GM18951 (cell line): ENCODE results near the gene MED25.

Experiments used
- POLR2A ChIP-seq: IDR thresholded peaks from 4 replicates; pipeline ENCODE4 v1.6.1; 2011; ENCODE audit warnings: mild to moderate bottlenecking; ENCODE audit not compliant: insufficient read length, insufficient read depth; ENCODE audit errors: extremely low read depth
- in situ Hi-C: fragments of 300-500 bp; cut with MboI; formaldehyde crosslinking; loops from one replicate; pipeline ENCODE4 v1.12.0; 2022; ENCODE audit warnings: low sequenced_read_pairs, mixed read lengths, inconsistent platforms; ENCODE audit not compliant: unreplicated experiment

The MED25 gene

DNA sequence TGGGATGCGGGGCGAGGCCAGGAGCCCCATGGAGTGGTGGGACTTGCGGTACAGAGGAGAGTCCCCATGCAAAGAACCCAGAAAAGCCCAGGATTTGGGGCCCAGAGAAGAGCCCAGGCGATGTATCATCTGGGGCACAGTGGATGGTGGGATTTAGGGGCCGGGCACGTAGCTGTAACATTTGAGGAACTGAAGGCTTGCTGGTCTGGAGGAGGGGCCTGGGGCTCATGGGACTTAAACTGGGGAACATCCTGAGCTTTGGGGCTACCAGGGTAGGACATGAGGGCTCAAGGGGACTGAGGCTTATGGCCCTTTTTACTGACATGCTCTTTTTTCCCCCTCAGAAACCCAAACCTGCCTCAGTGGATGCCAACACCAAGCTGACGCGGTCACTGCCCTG, 13.5 kb downstream of the MED25 start:
- in situ Hi-C loops, result no loop called here
- TF ChIP-seq POLR2A, result no peak

DNA sequence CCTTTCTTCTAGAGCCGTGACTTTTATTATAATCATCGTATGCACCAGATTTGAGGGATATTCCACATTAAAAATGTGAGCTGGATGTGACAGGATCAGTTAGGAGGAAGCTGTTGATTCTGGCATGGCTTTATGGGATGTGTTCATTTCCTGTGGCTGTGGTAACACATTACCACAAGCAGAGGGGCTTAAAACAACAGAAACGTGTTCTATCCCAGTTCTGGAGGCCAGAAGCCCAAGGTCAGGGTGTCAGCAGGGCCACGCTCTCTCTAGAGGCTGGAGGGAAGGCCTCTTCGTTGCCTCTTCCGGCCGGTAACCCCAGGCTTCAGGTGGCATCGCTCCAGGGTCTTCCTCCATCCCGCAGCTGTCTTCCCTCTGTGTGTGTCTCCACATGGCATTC, 14.5 kb downstream of the MED25 start:
- in situ Hi-C loops, result no loop called here
- TF ChIP-seq POLR2A, result no peak

DNA sequence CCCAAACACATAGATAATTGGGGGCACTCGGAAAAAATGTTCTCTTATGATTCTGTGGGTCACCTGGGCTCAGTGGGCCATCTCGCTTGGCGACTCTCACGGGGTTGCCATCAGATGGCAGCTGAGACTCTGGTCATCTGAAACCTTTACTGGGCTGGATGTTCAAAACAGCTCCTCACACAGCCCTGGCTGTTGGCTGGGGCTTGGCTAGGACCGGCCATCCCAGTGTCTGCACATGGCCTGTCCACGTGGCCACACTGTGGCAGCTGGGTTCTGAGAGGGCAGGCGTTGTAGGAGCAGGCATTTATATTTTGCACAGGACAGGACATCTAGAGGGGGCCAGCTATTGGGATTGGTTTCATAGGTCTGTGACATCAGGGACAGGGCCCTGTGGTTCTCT, 15.5 kb downstream of the MED25 start:
- TF ChIP-seq POLR2A, result no peak
- in situ Hi-C loops, result no loop called here

DNA sequence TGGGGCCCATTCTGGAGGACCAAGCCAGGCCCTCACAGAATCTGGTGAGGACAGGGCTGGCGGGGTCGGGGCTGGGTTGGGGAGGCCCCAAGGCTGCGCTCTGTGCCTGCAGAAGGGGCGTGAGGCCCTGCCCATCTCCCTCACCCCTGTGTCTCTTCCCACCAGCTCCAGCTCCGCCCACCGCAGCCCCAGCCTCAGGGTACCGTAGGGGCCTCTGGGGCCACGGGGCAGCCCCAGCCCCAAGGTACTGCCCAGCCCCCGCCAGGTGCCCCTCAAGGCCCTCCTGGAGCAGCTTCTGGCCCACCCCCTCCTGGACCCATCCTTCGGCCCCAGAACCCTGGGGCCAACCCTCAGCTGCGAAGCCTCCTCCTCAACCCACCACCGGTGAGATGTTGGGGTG, 17.5 kb downstream of the MED25 start:
- no peak for TF ChIP-seq POLR2A

DNA sequence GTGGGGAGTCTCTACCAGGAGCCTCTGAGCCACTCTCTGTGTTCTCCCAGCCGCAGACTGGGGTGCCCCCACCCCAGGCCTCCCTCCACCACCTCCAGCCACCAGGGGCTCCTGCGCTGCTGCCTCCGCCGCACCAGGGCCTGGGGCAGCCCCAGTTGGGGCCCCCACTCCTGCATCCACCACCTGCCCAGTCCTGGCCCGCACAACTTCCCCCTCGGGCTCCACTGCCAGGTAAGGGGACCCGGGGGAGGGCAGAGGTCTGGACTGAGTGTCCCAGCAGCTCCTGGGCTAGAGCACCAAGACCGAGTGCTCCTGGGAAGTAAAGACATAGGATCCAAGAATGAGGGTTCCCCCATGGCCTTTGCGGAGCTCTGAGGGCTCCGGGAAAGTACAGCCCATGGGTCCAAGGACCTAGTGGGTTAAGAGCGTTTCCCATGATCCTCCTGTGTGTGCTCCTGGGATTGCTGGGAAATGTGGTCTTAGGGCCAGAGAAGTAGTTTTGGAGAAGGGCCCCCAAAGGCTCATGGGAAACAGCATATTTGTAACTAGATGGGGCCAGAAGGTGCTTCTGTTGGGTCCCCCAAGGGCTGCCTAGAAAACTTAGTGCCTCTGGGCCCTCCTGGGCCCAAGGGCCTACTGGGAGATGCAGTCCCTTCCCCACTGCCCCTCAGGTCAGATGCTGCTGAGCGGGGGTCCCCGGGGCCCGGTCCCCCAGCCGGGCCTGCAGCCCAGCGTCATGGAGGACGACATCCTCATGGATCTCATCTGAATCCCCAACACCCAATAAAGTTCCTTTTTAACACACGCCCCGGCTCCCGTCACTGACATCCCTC, 18.3 kb downstream of the MED25 start:
- in situ Hi-C loops, result no loop called here
- no peak for TF ChIP-seq POLR2A

More for the DNA sequence above, 17.5 kb downstream of the MED25 start:
- in situ Hi-C loops, result no loop called here

DNA sequence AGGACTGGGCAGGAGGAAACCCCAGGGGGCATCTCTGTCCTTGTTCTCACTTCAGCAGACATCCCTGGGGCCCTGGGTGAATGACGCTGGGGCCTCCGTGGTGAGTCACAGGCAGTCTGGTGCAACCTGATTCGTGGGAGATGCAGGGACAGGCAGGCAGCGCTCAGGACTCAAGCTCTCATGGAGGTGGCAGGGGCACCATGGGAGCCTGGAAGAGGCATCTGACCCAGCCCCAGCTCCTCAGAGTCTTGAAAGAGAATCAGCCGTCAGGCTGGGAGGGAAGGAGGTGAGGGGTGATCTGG, 18.9 kb downstream of the MED25 start:
- TF ChIP-seq POLR2A, result no peak
- in situ Hi-C loops, result no loop called here

DNA sequence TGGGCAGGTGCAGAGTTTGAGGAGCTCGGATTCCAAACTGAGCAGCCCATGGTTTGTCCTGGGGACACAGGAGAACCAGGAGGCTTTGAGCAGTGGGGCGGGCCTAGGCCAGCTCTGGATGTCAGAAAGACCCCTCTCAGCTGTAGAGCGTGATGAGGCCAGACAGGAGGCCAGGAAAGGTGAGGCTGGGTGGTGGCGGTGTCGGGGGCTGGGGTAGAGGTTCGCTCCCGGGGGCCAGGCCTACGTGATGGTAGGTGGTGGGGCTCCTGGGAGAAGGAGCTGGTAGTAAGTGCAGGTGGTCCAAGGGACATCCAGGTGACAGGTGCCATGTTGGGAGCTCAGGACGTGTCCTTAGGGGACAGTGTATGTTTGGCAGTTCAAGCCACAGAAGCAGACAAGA, 19.3 kb downstream of the MED25 start:
- in situ Hi-C loops, result no loop called here
- TF ChIP-seq POLR2A, result no peak

DNA sequence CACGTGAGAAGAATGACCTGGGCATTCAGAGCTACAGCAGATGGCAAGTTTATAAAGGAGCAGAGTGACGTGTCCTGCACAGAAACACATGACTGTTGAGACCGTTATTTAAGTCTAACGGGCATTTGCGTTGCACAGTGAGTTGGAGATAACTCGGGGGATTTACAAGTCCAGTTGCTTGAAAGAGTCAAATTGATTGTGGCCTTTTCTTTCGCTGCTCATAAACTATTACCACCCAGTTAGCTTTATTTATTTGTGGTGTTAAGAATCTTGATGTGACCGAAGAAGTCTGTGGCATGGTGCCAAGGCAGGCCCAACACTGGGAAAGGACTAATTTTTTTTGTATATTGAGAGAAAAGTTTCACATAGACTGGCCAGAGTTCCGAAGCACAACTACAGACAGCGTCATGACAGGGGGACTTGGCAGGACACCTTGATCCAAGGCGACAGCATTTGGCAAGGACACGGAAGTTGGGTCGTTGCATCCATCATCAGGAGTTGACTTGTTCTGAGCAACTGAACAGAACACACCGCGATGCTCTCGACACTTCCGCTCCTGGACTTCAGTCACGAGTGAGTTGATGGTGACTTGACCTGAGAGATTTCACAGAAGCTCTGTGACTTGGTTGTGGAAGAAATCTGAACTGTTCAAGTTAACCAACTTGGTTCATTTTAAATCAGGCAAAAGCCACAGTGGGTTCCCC, 20.9 kb downstream of the MED25 start:
- TF ChIP-seq POLR2A, result no peak
- in situ Hi-C loops, result no loop called here

DNA sequence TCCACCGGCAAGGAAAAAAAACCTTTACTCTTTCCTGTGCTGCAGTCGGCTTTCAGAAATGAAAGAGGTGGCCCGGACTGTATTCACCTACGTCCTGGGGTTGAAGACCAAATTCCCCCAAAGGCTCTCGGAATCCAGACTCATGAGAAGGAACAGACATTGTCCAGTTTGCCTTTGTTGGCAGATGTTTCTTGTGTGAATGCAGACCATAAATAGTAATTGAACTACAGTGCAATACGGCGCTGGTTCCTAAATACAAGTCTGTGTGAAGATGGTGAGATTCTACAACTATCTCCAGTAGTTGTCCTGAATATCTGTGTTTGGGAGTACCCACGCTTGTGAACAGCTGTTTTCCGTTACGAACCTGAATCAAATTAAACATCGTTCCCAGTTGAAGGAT, 21.6 kb downstream of the MED25 start:
- TF ChIP-seq POLR2A, result no peak
- in situ Hi-C loops, result no loop called here

DNA sequence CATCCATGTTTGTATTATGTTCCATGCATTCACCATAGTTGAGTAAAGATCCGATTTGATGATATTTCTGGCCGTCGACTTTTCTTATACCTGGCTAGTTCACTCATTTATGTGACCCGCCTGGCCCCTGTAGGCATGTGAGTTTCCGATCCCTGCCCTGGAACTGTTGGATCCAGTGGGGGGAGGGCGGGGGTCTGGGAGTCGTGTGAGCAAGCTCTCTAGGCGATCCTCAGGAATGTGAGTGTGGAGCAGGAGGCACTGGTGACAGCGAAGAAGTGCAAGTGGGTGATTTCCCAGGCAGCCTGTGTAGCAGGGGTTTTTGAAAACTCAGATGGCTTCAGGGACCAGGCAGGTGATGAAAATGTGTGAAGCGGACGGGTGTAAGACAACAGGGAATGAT, 22.2 kb downstream of the MED25 start:
- in situ Hi-C loops, result no loop called here
- no peak for TF ChIP-seq POLR2A

DNA sequence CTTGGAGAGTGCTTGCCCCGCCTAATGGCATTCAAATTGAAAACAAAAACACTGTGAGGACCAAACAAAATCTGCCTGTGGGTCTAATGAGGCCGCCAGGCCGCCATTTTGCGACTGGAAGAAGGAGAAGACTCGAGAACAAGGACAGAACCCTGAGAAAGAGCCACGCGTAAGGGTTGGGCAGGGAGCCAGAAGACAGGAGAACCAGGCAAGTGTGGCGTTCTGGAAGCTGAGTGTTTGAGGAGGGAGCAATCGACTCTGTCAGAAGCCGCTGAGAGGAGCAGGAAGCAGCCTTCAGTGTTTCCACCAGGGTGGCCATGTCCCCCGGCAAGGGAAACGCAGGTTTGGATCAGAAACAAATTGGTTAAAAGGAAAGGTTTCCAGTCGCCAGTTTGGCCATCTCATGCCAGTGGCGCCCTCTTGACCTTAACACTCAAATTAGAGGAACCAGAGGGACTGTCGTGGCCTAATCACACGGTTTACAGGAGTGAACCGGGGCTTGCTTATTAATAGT, 22.7 kb downstream of the MED25 start:
- in situ Hi-C loops, result no loop called here
- TF ChIP-seq POLR2A, result no peak

DNA sequence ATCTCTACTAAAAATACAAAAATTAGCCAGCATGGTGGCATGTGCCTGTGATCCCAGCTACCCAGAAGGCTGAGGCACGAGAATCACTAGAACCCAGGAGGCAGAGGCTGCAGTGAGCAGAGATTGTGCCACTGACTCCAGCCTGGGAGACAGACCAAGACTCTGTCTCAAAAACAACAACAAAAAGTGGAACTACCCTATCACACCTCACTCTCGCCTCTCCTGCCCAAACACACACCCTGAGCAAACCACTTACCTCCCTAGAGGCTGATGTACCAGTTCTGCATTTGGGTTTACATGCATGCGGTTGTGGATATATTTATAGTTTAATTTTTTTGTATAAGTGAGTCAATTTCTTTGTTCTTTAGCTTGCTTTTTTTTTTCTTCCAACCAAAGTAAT, 25.2 kb downstream of the MED25 start:
- in situ Hi-C loops, result no loop called here

DNA sequence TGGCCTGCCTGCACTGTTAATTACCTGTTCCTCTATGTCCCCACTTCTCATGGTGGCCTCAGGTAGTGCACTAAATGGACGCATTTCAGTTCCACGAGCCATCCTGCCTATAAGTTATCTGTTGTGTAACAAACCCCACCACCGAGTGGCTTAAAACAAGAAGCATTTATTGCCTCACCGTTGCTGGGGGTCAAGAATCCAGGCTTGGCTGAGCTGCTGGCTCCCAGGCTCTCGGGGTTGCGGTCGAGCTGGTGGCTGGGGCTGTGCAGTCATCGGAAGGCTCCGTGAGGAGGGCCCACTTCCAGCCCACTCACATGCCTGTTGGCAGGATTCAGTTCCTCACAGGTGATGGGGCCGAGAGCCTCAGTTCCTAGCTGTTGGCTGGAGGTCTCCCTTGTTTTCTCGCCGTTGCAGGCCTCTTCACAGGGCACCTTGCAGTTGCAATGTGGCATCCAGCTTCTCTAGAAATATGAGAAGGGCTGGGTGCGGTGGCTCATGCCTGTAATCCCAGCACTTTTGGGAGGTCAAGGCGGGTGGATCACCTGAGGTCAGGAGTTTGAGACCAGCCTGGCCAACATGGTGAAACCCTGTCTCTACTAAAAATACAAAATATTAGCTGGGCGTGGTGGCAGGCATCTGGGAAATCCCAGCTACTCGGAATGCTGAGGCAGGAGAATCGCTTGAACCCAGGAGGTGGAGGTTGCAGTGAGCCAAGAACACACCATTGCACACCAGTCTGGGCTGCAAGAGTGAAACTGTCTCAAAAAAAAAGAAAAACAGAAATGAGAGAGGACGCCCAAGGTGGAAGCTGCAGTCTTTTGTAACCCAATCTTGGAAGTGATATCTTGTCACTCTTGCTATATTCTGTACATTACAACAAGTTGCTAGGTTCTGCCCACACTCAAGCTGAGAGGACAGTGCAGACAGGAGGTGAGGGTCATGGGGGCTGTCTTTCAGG, 26.3 kb downstream of the MED25 start:
- no peak for TF ChIP-seq POLR2A
- in situ Hi-C loops, result no loop called here

More for the DNA sequence above, 25.2 kb downstream of the MED25 start:
- TF ChIP-seq POLR2A, result no peak

DNA sequence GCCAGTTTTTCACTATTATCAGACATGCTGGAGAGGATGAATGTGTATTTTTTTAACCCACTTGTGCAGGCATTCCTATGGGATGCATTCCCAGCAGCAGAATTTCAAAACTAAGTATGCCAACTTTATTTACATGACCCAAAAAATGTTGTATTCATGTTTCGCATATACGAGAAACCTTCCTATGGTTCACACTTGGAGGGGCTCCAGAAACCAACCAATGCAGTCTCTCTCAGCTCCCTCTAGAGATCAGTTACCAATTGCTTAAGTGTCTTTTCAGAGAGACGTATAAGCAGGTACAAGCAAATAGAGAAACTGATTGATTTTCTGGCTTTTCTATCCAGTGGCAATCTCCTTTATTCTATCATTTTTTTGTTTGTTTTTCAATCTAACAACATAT, 27.3 kb downstream of the MED25 start:
- in situ Hi-C loops, result no loop called here
- TF ChIP-seq POLR2A, result no peak

DNA sequence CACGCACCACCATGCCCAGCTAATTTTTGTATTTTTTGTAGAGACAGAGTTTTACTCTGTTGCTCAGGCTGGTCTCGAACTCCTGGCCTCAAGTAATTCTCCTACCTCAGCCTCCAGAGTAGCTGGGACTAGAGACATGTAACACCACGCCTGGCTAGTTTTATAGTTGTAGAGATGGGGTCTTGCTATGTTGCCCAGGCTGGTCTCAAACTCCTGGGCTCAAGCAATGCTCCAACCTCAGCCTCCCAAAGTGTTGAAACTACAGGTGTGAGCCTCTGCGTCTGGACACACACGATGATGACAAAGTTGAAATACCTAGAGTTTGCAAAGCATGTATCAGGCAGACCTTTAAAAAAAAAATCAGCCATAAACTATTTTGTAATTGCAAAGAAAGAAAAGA, 28.3 kb downstream of the MED25 start:
- no peak for TF ChIP-seq POLR2A
- in situ Hi-C loops, result no loop called here
